ENCODE results near the gene GRIP1. TPM values are rescaled to one million over a fixed set of nuclear protein-coding genes. Genes with fewer than 3 reads are reported as not detected.

Gene GRIP1
- total and polyA plus RNA-seq, 2 donors (not counting 3 experiments of a cell fraction or from before 2014, with no cell fraction given) = 0.04 to 0.69 TPM

GRCh38 chr12:66594688-66595087, 84.2 kb downstream of the GRIP1 start:
- TF ChIP-seq MYC (IDR thresholded peaks at IDR 0.05; ENCODE audit: low read depth, low read length) = no peak
- TF ChIP-seq EZH2 (IDR thresholded peaks at IDR 0.05; ENCODE audit: borderline replicate concordance, low read depth, low read length, severe bottlenecking) = no peak
- no peak for TF ChIP-seq CTCF (IDR thresholded peaks at IDR 0.05; ENCODE audit: extremely low read depth in 1 of 2, insufficient read depth in 1 of 2, low read depth in 1 of 2, low read length in 2 of 2)
- TF ChIP-seq GATA2 (IDR thresholded peaks at IDR 0.05; ENCODE audit: insufficient read depth, insufficient read length, low read depth, low read length) = no peak
- no peak for TF ChIP-seq JUN (IDR thresholded peaks at IDR 0.05; ENCODE audit: borderline replicate concordance, insufficient read depth, insufficient read length, low read depth)
- TF ChIP-seq FOS (IDR thresholded peaks at IDR 0.05; ENCODE audit: borderline replicate concordance, insufficient read depth, low read length) = no peak
- TF ChIP-seq POLR2A (IDR thresholded peaks at IDR 0.05; ENCODE audit: low read depth, low read length) = no peak
- TF ChIP-seq POLR2AphosphoS5 (IDR thresholded peaks at IDR 0.05; ENCODE audit: insufficient read depth, low read depth, low read length) = no peak
- no peak for TF ChIP-seq MAX (IDR thresholded peaks at IDR 0.05; ENCODE audit: insufficient read depth, insufficient read length)
- H3K9ac ChIP-seq (replicated peaks; ENCODE audit: extremely low read depth, insufficient read depth, low read length) = no peak overlapping the region
- POLR2A ChIA-PET = no interaction called here
- no peaks in the 10 kb centered on the region for H3K79me2 ChIP-seq (ENCODE audit: control insufficient read depth, insufficient read depth, low read length)
- no peak overlapping the region for H3K27ac ChIP-seq (ENCODE audit: insufficient read depth, low read depth, low read length)
- no peaks in the 10 kb centered on the region for H4K20me1 ChIP-seq (replicated peaks; ENCODE audit: control insufficient read depth, extremely low read depth, insufficient read depth, low read length)
- CTCF ChIA-PET = no interaction called here
- DNase-seq (ENCODE audit: low read depth, low spot score) = no peak
- no peaks in the 10 kb centered on the region for H3K9me3 ChIP-seq (replicated peaks; ENCODE audit: control insufficient read depth, insufficient read depth, low read length)
- H2AFZ ChIP-seq (ENCODE audit: low read depth, low read length) = no peak overlapping the region
- no peaks in the 10 kb centered on the region for H3K27me3 ChIP-seq (ENCODE audit: control insufficient read depth in 2 of 2, insufficient read depth in 2 of 2, low read length in 2 of 2)
- H3K36me3 ChIP-seq (ENCODE audit: control insufficient read depth in 2 of 2, extremely low read depth in 1 of 2, insufficient read depth in 2 of 2, low read length in 2 of 2) = no peaks in the 10 kb centered on the region
- no peak overlapping the region for H3K4me3 ChIP-seq (replicated peaks in 1 of 3; ENCODE audit: insufficient read depth in 1 of 3, low read depth in 1 of 3, low read length in 3 of 3)
- dilution Hi-C loops (cut with MboI; ENCODE audit: extremely low pct_ligation_motif_present, low sequenced_read_pairs) (no loop called here), intact Hi-C loops (cut with micrococcal nuclease) (loop anchor here (10.0 kb wide), 2 partner anchors 70 to 920 kb away; no protein-coding TSS in a partner anchor)
- H3K4me2 ChIP-seq (ENCODE audit: insufficient read depth, low read length) = no peak overlapping the region
- H3K4me1 ChIP-seq (ENCODE audit: control insufficient read depth, extremely low read depth, insufficient read depth, low read length) = peaks cover 8% of the 10 kb centered on the region
- no peak for FAIRE-seq
- no TSS peak for BruUV-seq (replicated peaks)
- H3K9me1 ChIP-seq (replicated peaks; ENCODE audit: control insufficient read depth, extremely low read depth, insufficient read depth, low read length) = no peaks in the 10 kb centered on the region

Data from endothelial cell of umbilical vein (primary cell).